OCI-M1 (cell line): ENCODE measurements around the gene PLOD3.
"Not testable (repeated sequence)": the region's sequence is repeated elsewhere in the genome, so short reads cannot be mapped to it uniquely, and the experiment has no call there.

ENCODE experiments used
- DNase-seq: peaks from one replicate; lab custom pipeline; 2025; lab: John Stamatoyannopoulos, UW

Gene PLOD3

DNA sequence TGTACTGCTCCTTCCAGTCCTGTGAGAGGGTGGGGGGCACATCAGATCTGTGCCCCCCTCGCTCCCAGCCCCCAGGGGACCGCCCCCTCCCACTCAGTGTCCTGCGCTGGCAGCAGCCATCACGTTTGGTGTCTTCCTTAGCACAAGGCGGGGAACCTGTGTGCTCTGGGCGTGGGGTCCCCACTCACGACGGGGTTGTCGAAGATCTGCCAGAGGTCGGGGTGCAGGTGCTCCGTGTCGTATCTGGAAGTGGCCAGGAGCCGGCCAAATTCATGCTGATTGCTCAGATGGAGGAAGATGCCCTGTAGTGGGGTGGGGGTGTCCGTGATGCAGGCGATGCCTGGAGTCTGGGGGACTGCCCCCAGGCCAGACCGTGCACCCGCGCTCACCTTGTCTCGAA, 7.2 kb downstream of the PLOD3 start:
- DNase-seq, result no peak

GRCh38 chr7:101208794-101209193, 8.6 kb downstream of the PLOD3 start:
- no peak for DNase-seq

DNA sequence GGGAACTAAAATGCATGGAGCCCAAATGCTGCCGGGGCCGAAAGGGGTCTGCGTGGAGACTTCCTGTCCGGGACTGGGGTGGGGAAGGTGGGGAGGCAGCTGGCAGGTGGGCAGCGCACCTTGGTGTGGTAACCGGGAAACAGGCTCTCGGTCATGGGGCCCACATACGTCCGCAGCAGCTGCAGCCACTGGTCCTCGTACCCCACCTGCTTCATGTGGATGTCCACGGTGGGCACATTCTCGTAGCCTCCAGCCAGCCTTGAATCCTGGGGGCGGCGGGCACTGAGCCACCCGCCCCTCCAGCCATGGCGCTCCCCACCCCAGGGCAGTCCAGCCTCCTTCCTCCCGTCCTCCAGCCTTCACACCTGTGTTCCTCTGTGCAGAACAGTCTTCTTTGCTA, 9.9 kb downstream of the PLOD3 start:
- no peak for DNase-seq

DNA sequence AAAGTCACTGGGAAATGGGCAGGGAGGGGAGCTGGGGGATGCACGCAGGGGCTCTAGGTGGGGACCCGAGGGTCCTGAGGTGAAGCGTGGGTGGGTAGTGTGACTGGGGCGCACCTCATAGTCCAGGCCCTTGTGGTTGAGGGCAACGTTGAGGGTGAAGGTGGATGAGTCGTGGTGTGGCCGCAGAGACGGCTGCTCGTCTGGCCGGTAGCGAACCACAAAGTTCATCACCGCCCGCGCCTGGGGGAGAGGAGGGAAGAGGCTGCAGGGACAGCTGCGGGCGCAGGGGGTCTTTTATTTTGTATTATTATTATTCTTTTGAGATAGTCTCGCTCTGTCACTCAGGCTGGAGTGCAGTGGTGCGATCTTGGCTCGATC, 10.7 kb downstream of the PLOD3 start:
- no peak for DNase-seq

DNA sequence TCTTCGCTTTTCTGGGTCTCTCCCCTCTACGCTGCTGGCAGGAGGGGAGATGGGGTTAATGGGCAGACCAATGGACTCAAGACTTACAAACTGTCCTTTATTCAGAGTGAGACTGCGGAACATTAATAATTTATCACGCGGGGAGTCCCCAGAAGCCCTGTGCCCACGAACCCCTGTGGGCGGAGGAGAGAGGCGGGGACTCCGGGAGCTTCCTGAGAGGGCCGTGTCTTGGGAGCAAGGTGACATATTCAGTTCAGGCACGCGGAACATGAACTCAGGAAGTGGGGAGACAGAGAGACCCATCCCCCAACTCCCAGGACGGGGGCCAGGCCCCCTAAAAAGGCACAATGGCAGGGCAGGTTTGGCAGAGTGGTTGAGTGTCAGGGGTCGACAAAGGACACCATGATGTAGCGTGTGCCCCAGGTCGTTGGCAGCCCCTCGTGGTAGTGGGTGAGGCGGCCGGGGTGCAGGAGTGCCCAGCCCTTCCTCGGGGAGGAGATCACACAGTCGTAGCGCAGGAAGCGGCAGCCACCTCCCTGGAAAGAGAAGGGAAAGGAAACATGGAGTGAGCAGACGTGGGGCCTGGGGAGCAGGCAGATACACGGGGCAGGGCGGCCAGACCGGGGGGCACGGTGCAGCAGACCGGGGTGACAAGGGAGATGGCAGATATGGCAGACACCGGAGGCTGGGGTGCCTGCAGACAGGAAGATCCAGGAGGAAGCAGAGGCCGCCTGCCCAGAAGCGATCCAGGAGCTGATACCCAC, 11.3 kb downstream of the PLOD3 start:
- no peak for DNase-seq

DNA sequence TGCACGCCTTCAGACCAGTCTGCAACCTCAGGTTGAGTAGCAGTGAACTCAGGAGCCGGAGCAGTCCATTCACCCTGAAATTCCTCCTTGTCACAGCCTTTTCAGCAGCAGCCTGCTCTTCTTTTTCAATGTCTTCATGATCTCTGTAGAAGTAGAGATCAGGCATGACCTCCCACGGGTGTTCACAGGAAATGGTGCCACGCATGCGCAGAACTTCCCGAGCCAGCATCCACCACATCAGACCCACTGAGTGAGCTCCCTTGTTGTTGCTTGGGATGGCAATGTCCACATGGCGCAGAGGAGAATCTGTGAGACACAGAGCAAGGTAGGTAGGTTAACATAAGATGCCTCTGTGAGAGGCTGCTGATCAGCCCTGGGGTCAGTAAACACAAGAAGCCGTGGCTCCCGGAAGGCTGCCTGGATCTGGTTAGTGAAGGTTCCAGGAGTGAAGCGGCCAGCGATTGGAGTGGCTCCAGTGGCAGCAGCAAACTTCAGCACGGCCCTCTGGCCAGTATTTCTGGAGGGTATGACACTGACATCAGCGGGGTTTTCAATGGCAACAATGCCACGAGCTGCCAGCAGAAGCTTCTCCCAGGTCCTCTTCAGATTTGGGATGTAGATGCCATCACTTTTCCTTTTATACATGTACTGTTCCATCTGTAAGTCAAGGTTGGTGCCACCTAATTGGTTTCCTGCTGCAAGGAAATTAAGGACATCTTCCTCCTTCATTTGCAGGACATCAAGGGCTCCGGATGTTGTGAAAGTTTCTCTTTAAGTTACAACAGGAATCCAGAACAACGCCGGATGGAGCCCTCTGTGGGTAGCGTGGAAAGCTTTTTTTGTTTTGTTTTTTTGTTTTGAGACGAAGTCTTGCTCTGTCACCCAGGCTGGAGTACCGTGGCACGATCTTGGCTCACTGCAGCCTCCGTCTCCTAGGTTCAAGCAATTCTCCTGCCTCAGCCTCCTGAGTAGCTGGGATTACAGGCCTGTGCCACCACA, 13.3 kb downstream of the PLOD3 start:
- DNase-seq, result not testable (repeated sequence)

DNA sequence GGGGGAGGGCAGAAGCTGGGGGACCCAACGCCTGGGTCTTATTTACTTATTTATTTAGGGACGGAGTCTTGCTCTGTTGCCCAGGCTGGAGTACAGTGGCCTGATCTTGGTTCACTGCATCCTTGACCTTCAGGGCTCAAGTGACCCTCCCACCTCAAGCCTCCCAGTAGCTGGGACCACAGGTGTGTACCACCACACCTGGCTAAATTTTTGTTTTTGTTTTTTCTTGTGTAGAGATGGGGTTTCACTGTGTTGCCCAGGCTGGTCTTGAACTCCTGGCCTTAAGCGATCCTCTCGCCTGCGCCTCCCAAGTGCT, 14.8 kb downstream of the PLOD3 start:
- DNase-seq, result no peak

DNA sequence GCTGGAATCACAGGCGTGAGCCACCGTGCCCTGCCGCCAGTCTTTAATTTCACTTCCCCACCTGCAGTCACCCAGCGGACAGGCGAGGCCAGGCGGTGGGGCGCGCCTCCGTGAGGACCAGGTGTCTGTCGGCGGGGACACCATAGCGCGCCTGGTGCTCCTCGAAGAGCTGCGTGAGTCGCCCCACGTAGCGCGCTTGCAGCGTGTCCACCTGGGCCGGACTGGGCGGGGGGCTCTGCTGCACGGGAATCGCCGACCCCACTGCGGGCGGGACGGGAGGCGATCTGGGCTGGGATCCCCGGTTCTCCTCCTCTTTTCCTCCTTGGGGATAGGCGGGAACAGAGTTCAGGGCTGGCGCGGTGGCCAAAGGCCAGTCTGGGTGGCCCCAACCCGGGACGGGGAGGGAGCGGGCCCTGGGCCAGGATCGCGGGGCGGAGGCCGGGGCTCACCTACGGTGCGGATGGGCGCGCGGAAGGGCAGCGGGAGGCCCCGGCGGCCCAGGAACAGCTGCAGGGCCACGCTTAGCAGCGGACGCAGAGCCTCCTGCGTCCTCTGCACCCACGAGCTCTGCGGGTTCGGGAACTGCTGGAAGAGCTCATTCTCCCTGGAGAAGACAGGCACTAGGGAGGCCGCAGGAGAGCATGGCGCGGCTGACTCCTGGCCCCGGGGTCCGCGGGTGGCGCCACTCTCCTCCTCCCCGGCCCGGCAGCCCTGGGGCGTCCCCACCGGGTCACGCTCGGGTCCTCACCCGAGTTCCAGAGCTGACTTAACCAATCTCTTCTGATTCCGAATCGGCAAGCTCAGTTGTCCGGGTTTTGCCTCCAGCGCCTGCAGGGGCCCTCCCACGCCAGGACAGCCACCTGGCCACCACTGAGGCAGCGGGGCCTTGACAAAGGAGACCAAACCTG, 15.4 kb downstream of the PLOD3 start:
- no peak for DNase-seq

DNA sequence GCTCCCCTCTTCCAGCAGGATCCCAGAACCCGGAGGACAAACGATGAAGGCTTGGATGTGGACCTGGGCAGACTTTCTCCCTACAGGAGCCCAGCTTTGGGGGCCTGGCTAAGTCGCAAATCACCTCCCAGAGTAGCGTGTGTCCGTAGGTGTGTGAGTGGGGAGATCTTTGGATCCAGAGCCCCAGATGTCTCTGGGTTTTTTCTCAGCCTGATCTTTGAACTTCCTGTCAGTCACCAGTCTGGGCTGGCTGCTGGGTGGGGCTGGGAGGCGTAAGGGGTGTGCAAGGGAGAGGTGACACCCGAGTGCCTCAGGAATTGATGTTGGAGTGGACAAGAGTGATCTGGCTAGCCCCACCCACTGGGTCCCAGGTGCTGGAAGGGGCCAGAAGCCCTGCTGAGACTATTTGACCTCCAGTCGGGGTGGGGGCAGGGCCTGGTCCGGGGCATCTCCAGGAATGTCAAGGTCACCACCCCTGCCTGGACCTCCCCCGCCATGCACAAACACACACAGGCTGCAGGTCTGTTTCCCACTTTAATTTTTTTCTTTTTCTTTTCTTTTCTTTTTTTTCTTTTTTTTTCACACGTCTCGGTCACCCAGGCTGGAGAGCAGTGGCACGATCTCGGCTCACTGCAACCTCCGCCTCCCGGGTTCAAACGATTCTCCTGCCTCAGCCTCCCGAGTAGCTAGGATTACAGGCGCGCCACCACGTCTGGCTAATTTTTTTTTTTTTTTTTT, 16.4 kb downstream of the PLOD3 start, which contains the start of gene MOGAT3:
Gene MOGAT3 (minus strand): TSS at position 175 of the 738 bp plus-strand sequence. CDS start 182 bp downstream, outside the sequence.
- DNase-seq, result no peak

- DNase-seq, result no peak
These were observed 16.9 kb downstream of the PLOD3 start for GRCh38 chr7:101200504-101200861.

DNA sequence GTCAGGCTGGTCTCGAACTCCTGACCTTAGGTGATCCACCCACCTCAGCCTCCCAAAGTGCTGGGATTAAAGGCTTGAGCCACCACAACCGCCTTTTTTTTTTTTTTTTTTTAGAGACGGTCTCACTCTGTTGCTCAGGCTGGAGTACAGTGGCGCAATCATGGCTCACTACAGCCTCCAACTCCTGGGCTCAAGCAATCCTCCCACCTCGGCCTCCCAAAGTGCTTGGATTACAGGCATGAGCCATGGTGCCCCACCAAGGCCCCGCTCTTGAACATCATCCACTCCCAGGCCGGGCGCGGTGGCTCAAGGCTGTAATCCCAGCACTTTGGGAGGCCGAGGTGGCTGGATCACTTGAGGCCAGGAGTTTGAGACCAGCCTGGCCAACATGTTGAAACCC, 17.9 kb downstream of the PLOD3 start:
- DNase-seq, result not testable (repeated sequence)

- no peak for DNase-seq
These were observed 18.9 kb downstream of the PLOD3 start for GRCh38 chr7:101198476-101198875.

DNA sequence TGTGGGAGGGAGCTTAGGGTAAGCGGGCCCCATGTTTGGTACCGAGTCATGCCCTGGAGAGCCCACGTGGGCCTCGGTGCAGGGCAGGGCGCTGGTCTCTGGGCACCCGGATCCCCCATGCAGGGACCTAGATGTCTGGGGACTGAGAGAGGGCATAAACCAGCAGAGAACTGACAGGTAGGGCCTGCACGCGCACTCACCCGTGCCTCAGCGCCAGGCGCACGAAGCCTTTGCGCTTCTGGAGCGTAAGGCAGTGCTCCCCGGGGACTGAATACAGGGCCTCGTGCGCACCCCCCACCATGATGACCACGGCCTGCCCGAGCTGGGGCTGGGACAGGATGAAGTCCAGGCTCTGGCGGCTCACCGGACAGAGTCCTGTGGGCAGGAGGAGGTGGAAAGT, 19.4 kb downstream of the PLOD3 start:
- DNase-seq, result no peak

DNA sequence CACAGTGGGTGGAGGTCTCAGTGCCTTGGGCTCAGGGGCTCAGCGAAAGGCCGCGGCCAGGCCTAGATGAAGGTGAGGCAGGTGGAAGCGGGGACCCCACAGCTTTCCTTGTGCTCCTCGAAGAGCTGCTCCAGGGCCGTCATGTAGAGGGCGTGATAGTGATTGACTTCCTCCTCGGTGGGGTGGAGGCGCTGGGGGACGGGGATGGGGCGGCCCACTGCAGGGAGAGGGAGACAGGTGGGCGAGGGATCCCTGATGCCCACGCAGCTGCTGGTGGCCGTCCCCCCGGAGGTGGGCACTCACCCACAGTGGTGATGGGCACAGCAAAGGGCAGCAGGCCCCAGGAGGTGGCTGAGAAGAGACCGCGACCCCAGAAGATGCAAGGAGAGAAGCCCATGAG, 21.5 kb downstream of the PLOD3 start:
- no peak for DNase-seq

DNA sequence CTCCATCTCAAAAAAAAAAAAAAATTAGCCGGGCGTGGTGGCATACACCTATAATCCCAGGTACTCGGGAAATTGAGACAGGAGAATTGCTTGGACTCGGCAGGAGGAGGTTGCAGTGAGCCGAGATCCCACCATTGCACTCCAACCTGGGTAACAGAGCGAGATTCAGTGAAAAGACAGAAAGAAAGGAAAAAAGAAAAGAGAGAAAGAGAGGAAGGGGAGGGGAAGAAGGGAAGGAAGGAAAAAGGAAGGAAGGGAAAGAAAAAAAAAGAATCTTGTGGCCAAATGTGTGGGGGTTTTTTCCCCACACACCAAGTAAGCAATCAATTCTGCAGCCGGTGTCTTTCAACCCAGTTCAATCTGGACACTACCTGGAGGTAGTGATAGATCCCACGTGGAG, 28.3 kb downstream of the PLOD3 start:
- no peak for DNase-seq

- DNase-seq, result peak; percentile 51
These were observed 30.4 kb downstream of the PLOD3 start for GRCh38 chr7:101186844-101187428.

DNA sequence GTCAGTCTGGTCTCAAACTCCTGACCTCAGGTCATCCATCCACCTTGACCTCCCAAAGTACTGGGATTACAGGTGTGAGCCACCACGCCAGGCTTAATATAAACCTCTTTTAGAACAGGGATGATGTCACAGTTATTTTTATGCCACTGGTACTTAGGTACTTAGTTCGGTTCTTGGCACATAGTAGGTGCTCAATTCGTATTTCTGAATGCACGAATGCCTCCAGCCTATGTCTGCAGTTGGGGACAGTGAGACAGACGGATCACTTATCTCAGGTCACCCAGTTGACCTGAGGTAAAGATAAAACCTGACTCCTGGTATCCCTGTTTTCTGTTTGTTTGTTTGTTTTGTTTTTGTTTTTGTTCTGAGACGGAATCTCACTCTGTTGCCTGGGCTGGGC, 31.2 kb downstream of the PLOD3 start:
- no peak for DNase-seq

DNA sequence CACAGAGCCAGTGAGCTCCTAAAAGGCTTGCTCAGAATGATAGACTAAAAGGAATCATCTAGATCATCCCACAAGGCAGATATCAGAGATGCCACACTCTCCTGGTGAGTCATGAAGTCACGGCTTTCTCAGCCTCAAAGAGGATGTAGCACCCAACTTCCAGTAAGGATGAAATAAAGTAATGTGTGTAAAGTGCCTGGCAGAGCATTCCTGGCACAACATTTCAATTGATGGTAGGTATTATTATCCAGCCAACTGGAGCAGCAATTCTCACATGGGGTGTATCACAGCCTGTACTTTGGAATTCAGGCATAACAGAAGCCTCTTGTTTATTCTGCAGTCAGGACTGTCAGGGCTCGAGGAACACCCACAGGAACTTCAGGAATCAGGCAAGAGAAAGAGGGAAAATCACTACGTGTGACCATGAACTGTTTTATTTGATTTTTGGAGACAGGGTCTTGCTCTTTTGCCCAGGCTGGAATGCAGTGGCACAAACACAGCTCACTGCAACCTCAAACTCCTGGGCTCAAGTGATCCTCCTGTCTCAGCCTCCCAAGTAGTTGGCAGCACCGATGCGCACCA, 32.0 kb downstream of the PLOD3 start:
- peak; percentile 84 for DNase-seq

- no peak for DNase-seq
These were observed 37.1 kb downstream of the PLOD3 start, which contains the start of gene NAT16 for GRCh38 chr7:101180130-101180755. Gene NAT16 (minus strand): TSS chr7:101180293. CDS start chr7:101174807, 5,486 bp downstream.

DNA sequence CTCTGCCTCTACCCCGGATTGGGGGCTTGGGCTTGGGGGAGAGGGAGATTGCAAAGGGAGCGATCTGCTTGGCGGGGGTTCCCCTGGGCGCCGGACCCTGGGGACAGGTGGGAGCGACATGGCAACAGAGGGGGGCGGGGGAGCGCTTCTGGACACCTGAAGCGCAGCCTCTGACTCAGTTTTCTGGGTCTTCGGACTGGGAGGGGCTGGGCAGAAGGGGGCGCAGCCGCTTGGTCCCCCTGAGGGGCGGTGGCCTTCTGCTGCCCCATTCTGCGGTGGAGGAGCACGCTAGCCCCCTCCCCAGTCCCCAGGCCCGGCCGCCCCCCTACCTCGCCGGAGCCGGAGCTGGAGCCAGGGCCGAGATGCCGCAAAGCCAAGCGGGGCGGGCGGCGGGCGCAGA, 37.7 kb downstream of the PLOD3 start:
- no peak for DNase-seq
